Renal cortex interstitium (tissue), 15 donors: ENCODE data around the gene TACC3. TPM values are rescaled to one million over a fixed set of nuclear protein-coding genes. Genes with fewer than 3 reads are reported as not detected.

Experiments used
- DNase-seq, 11 donors: peaks; one replicate each; pipeline ENCODE4 v3.0.0-alpha.2; 2013; ENCODE audit warnings: low read depth in 9 of 11, low spot score in 4 of 11; ENCODE audit errors: extremely low read depth in 1 of 11
- long read RNA-seq, 16 experiments: transcript quantifications; one replicate each; lab custom pipeline, GENCODE V29; 2026
- polyA plus RNA-seq, 3 donors: library from polyadenylated mRNA; unstranded; fragments of 120-200 nt; gene quantifications; one replicate each; pipeline ENCODE4 v1.2.1, GENCODE V29; 2013; ENCODE audit not compliant: insufficient read length in 3 of 3

TACC3 gene
- 10 to 100 TPM; 40.0 to 56.0 (median 50.8) TPM for polyA plus RNA-seq
- long read RNA-seq, donor 1, partial matches to known transcripts = 0 of 3 reads
- long read RNA-seq, donor 1, other reads (novel, unspliced or antisense) = 0 of 3 reads
- long read RNA-seq, donor 2, partial matches to known transcripts = 5 of 8 reads
- long read RNA-seq, donor 2, other reads (novel, unspliced or antisense) = 0 of 8 reads
- long read RNA-seq, donor 3, transcript TACC3-201 (16 exons, 2,781 nt) = major isoform, 11 of 19 reads
- long read RNA-seq, donor 3, partial matches to known transcripts = 7 of 19 reads
- long read RNA-seq, donor 3, other reads (novel, unspliced or antisense) = 0 of 19 reads
- long read RNA-seq, donor 4, transcript TACC3-201 (16 exons, 2,781 nt) = major isoform, 5 of 7 reads
- long read RNA-seq, donor 4, partial matches to known transcripts = 0 of 7 reads
- long read RNA-seq, donor 4, other reads (novel, unspliced or antisense) = 0 of 7 reads
- long read RNA-seq, donor 5 = 0 reads
- long read RNA-seq, donor 6, partial matches to known transcripts = 0 of 8 reads
- long read RNA-seq, donor 6, other reads (novel, unspliced or antisense) = 0 of 8 reads
- long read RNA-seq, donor 7, partial matches to known transcripts = 6 of 11 reads
- long read RNA-seq, donor 7, other reads (novel, unspliced or antisense) = 0 of 11 reads
- long read RNA-seq, donor 8 = 0 reads
- long read RNA-seq, donor 9, transcript TACC3-201 (16 exons, 2,781 nt) = major isoform, 8 of 8 reads
- long read RNA-seq, donor 9, partial matches to known transcripts = 0 of 8 reads
- long read RNA-seq, donor 9, other reads (novel, unspliced or antisense) = 0 of 8 reads
- long read RNA-seq, donor 10, partial matches to known transcripts = 0 of 4 reads
- long read RNA-seq, donor 10, other reads (novel, unspliced or antisense) = 0 of 4 reads
- long read RNA-seq, donor 11, partial matches to known transcripts = 0 of 4 reads
- long read RNA-seq, donor 11, other reads (novel, unspliced or antisense) = 0 of 4 reads
- long read RNA-seq, donor 12 = 0 reads
- long read RNA-seq, donor 13 = 0 reads
- long read RNA-seq, donor 14, partial matches to known transcripts = 0 of 2 reads
- long read RNA-seq, donor 14, other reads (novel, unspliced or antisense) = 0 of 2 reads
- long read RNA-seq, donor 15, partial matches to known transcripts = 0 of 2 reads
- long read RNA-seq, donor 15, other reads (novel, unspliced or antisense) = 0 of 2 reads
- long read RNA-seq, donor 16, transcript TACC3-202 (1 exons, 2,771 nt) = minor isoform, 5 of 33 reads
- long read RNA-seq, donor 16, transcript TACC3-201 (16 exons, 2,781 nt) = major isoform, 18 of 33 reads
- long read RNA-seq, donor 16, partial matches to known transcripts = 8 of 33 reads
- long read RNA-seq, donor 16, other reads (novel, unspliced or antisense) = 0 of 33 reads

GRCh38 chr4:1721003-1721665, at the start of gene TACC3, which contains the start of gene TMEM129:
Gene TACC3, plus strand, starts transcription at chr4:1721521. Its CDS starts 1,901 bp downstream, at chr4:1723422.
Gene TMEM129, minus strand, starts transcription at chr4:1721323. Its CDS starts 486 bp downstream, at chr4:1720837.
- DNase-seq = peak; percentile 78 to 95 (median 92)

GRCh38 chr4:1673671-1674070, 47.6 kb upstream of the TACC3 start:
- DNase-seq = no peak

- DNase-seq = no peak
Observed at GRCh38 chr4:1674682-1675081, 46.6 kb upstream of the TACC3 start.

GRCh38 chr4:1675136-1675801, 46.1 kb upstream of the TACC3 start:
- no peak for DNase-seq

GRCh38 chr4:1675802-1676137, 45.6 kb upstream of the TACC3 start:
- DNase-seq = no peak

- no peak for DNase-seq
Observed at GRCh38 chr4:1676605-1677525, 44.5 kb upstream of the TACC3 start.

GRCh38 chr4:1678244-1678643, 43.1 kb upstream of the TACC3 start:
- DNase-seq = no peak

GRCh38 chr4:1682860-1683259, 38.5 kb upstream of the TACC3 start:
- no peak for DNase-seq

- peak in 1 of 11 donors; percentile 17 for DNase-seq
Observed at GRCh38 chr4:1683261-1683735, 38.0 kb upstream of the TACC3 start.

- peak in 9 of 11 donors; percentile 55 to 86 (median 80) for DNase-seq
Observed at GRCh38 chr4:1683736-1684505, 37.4 kb upstream of the TACC3 start, which contains the start of gene FAM53A. Gene FAM53A, minus strand, starts transcription at chr4:1684313. Its CDS starts 15,572 bp downstream, at chr4:1668741.

- peak in 2 of 11 donors; percentile 15 to 60 for DNase-seq
Observed at GRCh38 chr4:1684506-1685234, 36.7 kb upstream of the TACC3 start.

GRCh38 chr4:1685235-1686150, 35.8 kb upstream of the TACC3 start:
- DNase-seq = peak in 4 of 11 donors; percentile 35 to 61 (median 44)

GRCh38 chr4:1686440-1687036, 34.8 kb upstream of the TACC3 start:
- DNase-seq = no peak

- DNase-seq = no peak
Observed at GRCh38 chr4:1690698-1691097, 30.6 kb upstream of the TACC3 start.
